Jurkat, Clone E6-1 (cell line): ENCODE data around the gene PRKAG3.
"Not testable (repeated sequence)": the region's sequence is repeated elsewhere in the genome, so short reads cannot be mapped to it uniquely, and the experiment has no call there.

Source experiments
- DNase-seq: peaks from one replicate; pipeline ENCODE4 v3.0.0-alpha.2; 2011; ENCODE audit warnings: low read depth, low spot score
- H3K4me3 ChIP-seq: 2 replicates; pipeline ENCODE4 v1.5.1; 2011; ENCODE audit warnings: mild to moderate bottlenecking, low read length, control low read depth, moderate library complexity

PRKAG3 gene

GRCh38 chr2:218850796-218851195 is 19.2 kb upstream of the PRKAG3 start:
- no peak for DNase-seq
- H3K4me3 ChIP-seq: no peak overlapping the region

DNA sequence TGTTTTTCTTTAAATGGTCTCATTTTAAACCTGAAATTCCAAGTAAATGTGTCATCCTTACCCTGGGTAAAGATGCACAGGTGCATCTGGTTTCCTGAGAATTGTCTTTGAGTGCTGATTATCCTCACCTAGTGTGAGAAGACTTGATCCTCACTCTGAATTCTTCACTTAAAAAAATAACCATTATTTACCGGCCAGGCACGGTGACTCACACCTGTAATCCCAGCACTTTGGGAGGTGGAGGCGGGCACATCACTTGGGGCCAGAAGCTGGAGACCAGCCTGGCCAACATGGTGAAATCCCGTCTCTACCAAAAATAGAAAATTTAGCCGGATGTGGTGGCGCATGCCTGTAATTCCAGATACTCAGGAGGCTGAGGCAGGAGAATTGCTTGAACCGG is 18.1 kb upstream of the PRKAG3 start:
- DNase-seq: no peak
- no peak overlapping the region for H3K4me3 ChIP-seq

GRCh38 chr2:218846963-218847362 is 15.4 kb upstream of the PRKAG3 start:
- not testable (repeated sequence) for H3K4me3 ChIP-seq, DNase-seq

- not testable (repeated sequence) for H3K4me3 ChIP-seq, DNase-seq
Observed at GRCh38 chr2:218844334-218844733, 12.7 kb upstream of the PRKAG3 start.

- no peak overlapping the region for H3K4me3 ChIP-seq
- DNase-seq: no peak
Observed at GRCh38 chr2:218839888-218840287, 8.3 kb upstream of the PRKAG3 start.

DNA sequence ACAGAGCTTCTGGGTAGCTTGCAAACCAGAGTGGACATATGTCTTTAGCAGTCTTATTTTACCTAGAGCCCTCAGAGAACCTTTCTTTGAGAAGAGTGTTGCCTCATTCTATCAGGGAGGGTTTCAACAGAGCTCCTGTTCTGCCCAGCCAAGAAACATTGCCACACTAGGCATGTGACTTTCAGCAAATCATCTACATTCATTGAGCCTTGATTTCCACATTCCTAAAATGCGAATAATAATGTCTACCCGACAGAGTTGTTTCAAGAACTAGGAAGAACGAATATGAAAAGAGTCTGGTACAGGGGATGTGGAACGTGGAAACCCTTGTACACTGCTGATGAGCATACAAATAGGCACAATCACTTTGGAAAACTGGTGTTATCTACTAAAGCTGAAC is 7.8 kb upstream of the PRKAG3 start:
- no peak overlapping the region for H3K4me3 ChIP-seq
- DNase-seq: no peak

DNA sequence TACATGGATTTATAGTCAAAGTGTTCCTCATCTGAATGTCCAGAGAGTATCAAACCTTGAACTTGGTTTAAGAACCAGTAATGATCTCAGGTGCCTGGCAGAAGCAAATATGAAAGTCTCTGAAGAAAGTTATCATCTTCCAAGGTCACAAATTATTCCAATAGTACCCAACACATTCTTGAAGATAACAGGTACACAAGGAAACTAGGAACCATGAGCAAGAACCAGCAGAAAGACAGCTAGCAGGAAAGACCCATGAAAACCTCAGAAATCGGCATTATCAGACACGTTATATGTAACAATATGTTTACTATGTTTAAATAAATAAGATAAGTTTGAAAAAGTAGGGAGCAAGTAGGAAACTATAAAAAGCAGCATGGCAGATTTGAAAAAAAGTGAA is 5.9 kb upstream of the PRKAG3 start:
- no peak for DNase-seq
- H3K4me3 ChIP-seq: no peak overlapping the region

DNA sequence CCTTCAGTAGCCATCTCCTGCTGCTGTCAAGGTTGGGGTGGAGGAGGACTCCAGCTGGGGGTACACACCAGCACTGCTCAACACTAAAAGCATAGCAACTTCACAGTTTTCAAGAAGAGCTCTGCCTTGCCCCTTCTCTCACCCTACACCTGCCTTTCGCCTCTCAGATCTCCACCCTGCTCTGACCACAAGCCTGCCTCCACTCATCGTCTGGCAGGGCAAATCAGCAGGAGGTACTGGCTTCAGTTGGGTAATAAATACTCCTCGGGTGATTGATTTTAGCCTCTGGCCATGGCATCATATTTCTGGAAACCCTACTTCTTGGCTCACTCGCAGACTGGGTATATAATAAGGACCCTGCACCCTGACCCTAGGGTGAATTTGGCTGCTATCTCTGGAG is 3.1 kb upstream of the PRKAG3 start:
- no peak overlapping the region for H3K4me3 ChIP-seq
- no peak for DNase-seq

DNA sequence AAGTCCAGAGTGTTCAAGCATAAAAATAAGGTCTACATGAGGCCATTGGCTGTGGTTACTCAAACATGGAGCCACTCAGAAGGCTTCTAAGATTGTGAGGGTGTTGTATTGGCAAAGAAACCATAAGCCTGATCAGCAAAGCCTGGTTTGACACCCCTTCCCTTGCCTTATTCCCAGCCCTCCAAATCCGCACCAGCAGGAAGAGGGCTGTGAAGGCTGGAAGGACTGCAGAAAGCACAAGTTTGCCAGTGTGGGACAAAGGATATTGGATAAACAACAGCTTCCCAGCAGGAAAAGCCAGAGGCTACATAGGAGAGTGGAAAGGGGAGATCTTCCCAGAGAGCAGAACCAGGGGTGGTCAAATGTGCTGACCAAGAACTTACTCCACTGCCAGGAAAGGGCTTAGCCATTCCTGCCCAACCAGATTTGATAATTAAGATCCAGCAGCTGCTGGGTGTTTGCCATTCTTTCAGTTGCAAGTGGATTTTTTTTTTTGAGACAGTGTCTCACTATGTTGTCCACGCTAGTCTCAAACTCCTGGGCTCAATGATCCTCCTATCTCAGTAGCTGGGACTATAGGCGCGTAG is 1.5 kb upstream of the PRKAG3 start:
- H3K4me3 ChIP-seq: no peak overlapping the region
- DNase-seq: no peak

DNA sequence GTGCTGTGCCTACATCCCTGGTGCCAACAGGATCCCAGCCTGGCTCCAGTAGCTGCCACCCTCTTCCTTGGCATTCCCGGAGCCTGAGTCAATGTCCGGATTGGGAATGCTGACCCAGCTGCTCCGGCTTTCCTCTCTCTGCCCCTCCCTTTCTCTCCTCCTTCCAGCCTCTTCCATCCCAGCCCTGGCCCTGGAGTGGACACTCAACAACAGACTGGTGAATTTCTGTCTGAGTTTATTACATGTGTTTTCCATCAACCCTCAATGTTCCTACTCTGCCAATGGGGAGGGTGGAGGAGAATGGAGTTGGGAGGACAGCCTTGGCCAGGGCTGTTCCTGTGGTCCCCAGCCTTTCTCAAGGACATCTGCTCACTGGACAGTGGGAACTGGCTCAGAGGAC is 917 bp upstream of the PRKAG3 start:
- no peak overlapping the region for H3K4me3 ChIP-seq
- DNase-seq: no peak

DNA sequence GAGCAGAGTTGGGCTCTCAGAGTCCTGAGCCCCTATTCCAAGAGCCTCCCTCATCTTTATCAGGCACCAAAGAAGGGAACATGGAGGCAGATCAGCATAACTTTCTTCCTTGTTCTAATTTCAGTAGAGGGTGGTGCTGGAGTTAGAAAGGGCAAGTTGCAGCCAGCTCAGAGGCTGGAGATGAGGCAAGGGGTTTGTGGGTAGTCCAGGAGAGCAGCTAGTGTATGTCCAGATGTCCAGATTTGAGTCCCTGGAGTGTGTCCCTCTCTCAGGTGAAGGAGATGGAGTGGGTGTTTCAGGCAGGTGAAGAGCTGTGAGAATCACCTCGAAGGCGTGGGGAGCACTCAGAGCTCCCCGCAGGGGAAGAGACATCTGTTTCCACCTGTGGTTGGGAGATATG is 478 bp upstream of the PRKAG3 start:
- H3K4me3 ChIP-seq: no peak overlapping the region
- no peak for DNase-seq

GRCh38 chr2:218830526-218831306 is 887 bp downstream of the PRKAG3 start:
- no peak for DNase-seq
- H3K4me3 ChIP-seq: no peak overlapping the region

- no peak overlapping the region for H3K4me3 ChIP-seq
- no peak for DNase-seq
Observed at GRCh38 chr2:218829868-218830451, 1.6 kb downstream of the PRKAG3 start.

DNA sequence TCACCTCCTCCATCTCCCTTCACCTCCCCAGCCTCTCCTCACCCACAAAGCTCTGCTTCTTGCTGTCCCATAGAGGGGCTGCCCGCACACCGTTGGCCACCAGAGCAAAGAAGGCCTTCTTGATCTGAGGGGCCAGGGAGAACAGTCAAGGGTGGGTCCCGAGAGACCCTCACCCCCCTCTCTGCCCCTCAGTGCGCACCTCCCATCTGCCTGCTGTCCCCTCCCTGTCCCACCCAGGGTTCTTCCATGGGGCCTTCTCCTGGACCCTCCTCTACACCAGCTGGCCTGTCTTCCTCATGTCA is 3.2 kb downstream of the PRKAG3 start:
- DNase-seq: no peak
- H3K4me3 ChIP-seq: no peak overlapping the region

- no peak overlapping the region for H3K4me3 ChIP-seq
- no peak for DNase-seq
Observed at GRCh38 chr2:218827701-218828476, 3.7 kb downstream of the PRKAG3 start.

- H3K4me3 ChIP-seq: no peak overlapping the region
- DNase-seq: no peak
Observed at GRCh38 chr2:218826791-218827190, 4.8 kb downstream of the PRKAG3 start.

GRCh38 chr2:218824004-218824403 is 7.6 kb downstream of the PRKAG3 start:
- no peak overlapping the region for H3K4me3 ChIP-seq

GRCh38 chr2:218823196-218823855 is 8.3 kb downstream of the PRKAG3 start:
- no peak for DNase-seq
- no peak overlapping the region for H3K4me3 ChIP-seq

More at GRCh38 chr2:218824004-218824403, 7.6 kb downstream of the PRKAG3 start:
- DNase-seq: no peak

- DNase-seq: no peak
- H3K4me3 ChIP-seq: no peak overlapping the region
Observed at GRCh38 chr2:218822622-218823021, 9.0 kb downstream of the PRKAG3 start.
